Measurements from ENCODE around the gene ZNF500.

ZNF500 gene

GRCh38 chr16:4778050-4778392 lies 11.1 kb upstream of the ZNF500 start:
- TF ChIP-seq POLR2AphosphoS5 (IDR thresholded peaks at IDR 0.05; ENCODE audit: low read depth, low read length) (no peak), FOXP2 (optimal IDR thresholded peaks at IDR 0.05; ENCODE audit: borderline replicate concordance, extremely low read depth, extremely low read length, insufficient read depth) (no peak), TAF1 (IDR thresholded peaks at IDR 0.05; ENCODE audit: borderline replicate concordance, insufficient read depth, low read length) (no peak), REST (IDR thresholded peaks at IDR 0.05; ENCODE audit: insufficient read depth in 1 of 2, low read depth in 2 of 2, low read length in 2 of 2) (no peak), SIN3A (IDR thresholded peaks at IDR 0.05; ENCODE audit: borderline replicate concordance, insufficient read depth, low read length) (no peak)

- TF ChIP-seq SIN3A (IDR thresholded peaks at IDR 0.05; ENCODE audit: borderline replicate concordance, insufficient read depth, low read length), result no peak
- TF ChIP-seq POLR2AphosphoS5 (IDR thresholded peaks at IDR 0.05; ENCODE audit: low read depth, low read length), result no peak
- TF ChIP-seq FOXP2 (optimal IDR thresholded peaks at IDR 0.05; ENCODE audit: borderline replicate concordance, extremely low read depth, extremely low read length, insufficient read depth), result no peak
- no peak for TF ChIP-seq TAF1 (IDR thresholded peaks at IDR 0.05; ENCODE audit: borderline replicate concordance, insufficient read depth, low read length)
Observed at GRCh38 chr16:4777339-4778049, 10.5 kb upstream of the ZNF500 start.

- TF ChIP-seq SIN3A (IDR thresholded peaks at IDR 0.05; ENCODE audit: borderline replicate concordance, insufficient read depth, low read length) (no peak), FOXP2 (optimal IDR thresholded peaks at IDR 0.05; ENCODE audit: borderline replicate concordance, extremely low read depth, extremely low read length, insufficient read depth) (no peak), REST (IDR thresholded peaks at IDR 0.05; ENCODE audit: insufficient read depth in 1 of 2, low read depth in 2 of 2, low read length in 2 of 2) (no peak), TAF1 (IDR thresholded peaks at IDR 0.05; ENCODE audit: borderline replicate concordance, insufficient read depth, low read length) (no peak), POLR2AphosphoS5 (IDR thresholded peaks at IDR 0.05; ENCODE audit: low read depth, low read length) (no peak)
Observed at GRCh38 chr16:4776141-4776705, 9.3 kb upstream of the ZNF500 start.

- TF ChIP-seq FOXP2 (optimal IDR thresholded peaks at IDR 0.05; ENCODE audit: borderline replicate concordance, extremely low read depth, extremely low read length, insufficient read depth) (no peak), POLR2AphosphoS5 (IDR thresholded peaks at IDR 0.05; ENCODE audit: low read depth, low read length) (no peak), SIN3A (IDR thresholded peaks at IDR 0.05; ENCODE audit: borderline replicate concordance, insufficient read depth, low read length) (no peak)
Observed at GRCh38 chr16:4775005-4775404, 8.0 kb upstream of the ZNF500 start.

- TF ChIP-seq TAF1 (IDR thresholded peaks at IDR 0.05; ENCODE audit: borderline replicate concordance, insufficient read depth, low read length) (no peak), REST (IDR thresholded peaks at IDR 0.05; ENCODE audit: insufficient read depth in 1 of 2, low read depth in 2 of 2, low read length in 2 of 2) (no peak), FOXP2 (optimal IDR thresholded peaks at IDR 0.05; ENCODE audit: borderline replicate concordance, extremely low read depth, extremely low read length, insufficient read depth) (no peak), POLR2AphosphoS5 (IDR thresholded peaks at IDR 0.05; ENCODE audit: low read depth, low read length) (no peak), SIN3A (IDR thresholded peaks at IDR 0.05; ENCODE audit: borderline replicate concordance, insufficient read depth, low read length) (no peak)
Observed at GRCh38 chr16:4772351-4772750, 5.4 kb upstream of the ZNF500 start.

GRCh38 chr16:4771646-4772045 lies 4.7 kb upstream of the ZNF500 start:
- TF ChIP-seq TAF1 (IDR thresholded peaks at IDR 0.05; ENCODE audit: borderline replicate concordance, insufficient read depth, low read length) (no peak), REST (IDR thresholded peaks at IDR 0.05; ENCODE audit: insufficient read depth in 1 of 2, low read depth in 2 of 2, low read length in 2 of 2) (no peak), SIN3A (IDR thresholded peaks at IDR 0.05; ENCODE audit: borderline replicate concordance, insufficient read depth, low read length) (no peak), FOXP2 (optimal IDR thresholded peaks at IDR 0.05; ENCODE audit: borderline replicate concordance, extremely low read depth, extremely low read length, insufficient read depth) (no peak), POLR2AphosphoS5 (IDR thresholded peaks at IDR 0.05; ENCODE audit: low read depth, low read length) (no peak)
